Activated T-cell treated with anti-CD3 and anti-CD28 coated beads, Interleukin-2, amount 50 U/mL, for 72 hours (primary cell): Measurements from ENCODE around the gene UMODL1. TPM values are rescaled to one million over a fixed set of nuclear protein-coding genes. Genes with fewer than 3 reads are reported as not detected.
A peak's percentile ranks its signal among the peaks of the same experiment; 100 is the strongest.

Source experiments
- ATAC-seq, 2 donors: fragments of 150-1000 bp; cut with Tn5 transposase; replicated peaks in 1 of 2; 2 replicates each; pipeline ENCODE4 v1.10.0; 2021; ENCODE audit warnings: moderate library complexity in 2 of 2, mild to moderate bottlenecking in 1 of 2
- DNase-seq, 2 donors: peaks; one replicate each; pipeline ENCODE4 v3.0.0; 2021 to 2022; ENCODE audit warnings: mixed read lengths in 1 of 2
- H3K27ac Mint-ChIP-seq: one replicate; pipeline ENCODE4 v1.8.0; 2022; ENCODE audit warnings: mild to moderate bottlenecking, moderate library complexity, mixed read lengths
- H3K27me3 Mint-ChIP-seq: one replicate; pipeline ENCODE4 v1.8.0; 2022; ENCODE audit warnings: low read depth, mixed read lengths
- H3K36me3 Mint-ChIP-seq, 2 donors: one replicate each; pipeline ENCODE4 v1.8.0; 2022; ENCODE audit warnings: mixed read lengths in 2 of 2, mild to moderate bottlenecking in 1 of 2; ENCODE audit not compliant: insufficient read depth in 2 of 2
- H3K4me1 Mint-ChIP-seq: one replicate; pipeline ENCODE4 v1.8.0; 2022; ENCODE audit warnings: low read depth, mixed read lengths
- H3K4me3 Mint-ChIP-seq, 2 donors: one replicate each; pipeline ENCODE4 v1.8.0; 2022; ENCODE audit warnings: mild to moderate bottlenecking in 2 of 2, mixed read lengths in 2 of 2, moderate library complexity in 2 of 2
- H3K9me3 Mint-ChIP-seq, 2 donors: one replicate each; pipeline ENCODE4 v1.8.0; 2022; ENCODE audit warnings: mixed read lengths in 2 of 2
- total RNA-seq, 2 donors: library from RNA; stranded (reverse); gene quantifications; one replicate each; pipeline ENCODE4 v1.2.3, GENCODE V29; 2022

Gene UMODL1
- total RNA-seq, 2 donors from 2014 or later, result 0.39 to 0.89 TPM

DNA sequence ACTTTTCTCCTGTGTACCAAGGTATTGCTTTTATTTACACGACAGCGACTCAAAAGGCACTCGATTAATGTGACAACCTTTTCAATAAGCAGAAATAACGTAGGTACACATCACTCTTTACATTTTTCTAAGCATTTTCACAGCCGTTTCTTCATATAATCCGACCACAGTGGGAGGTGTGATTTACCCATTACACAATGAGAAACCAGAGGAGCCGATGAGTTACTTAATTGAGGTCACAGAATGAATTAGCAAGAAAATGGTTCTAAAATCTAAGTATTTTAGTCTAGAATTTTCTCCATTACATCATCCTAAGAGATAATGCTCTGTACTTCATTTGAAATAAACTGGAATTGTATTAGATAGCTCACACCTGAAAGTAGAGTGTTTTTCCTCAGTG lies 71.5 kb downstream of the UMODL1 start:
- no peak overlapping the region for H3K27ac Mint-ChIP-seq
- no peak for DNase-seq
- no peaks in the 10 kb centered on the region for H3K27me3 Mint-ChIP-seq
- H3K36me3 Mint-ChIP-seq, result no peaks in the 10 kb centered on the region
- no peak for ATAC-seq
- H3K4me1 Mint-ChIP-seq, result peaks cover 8% of the 10 kb centered on the region
- H3K9me3 Mint-ChIP-seq, result no peaks in the 10 kb centered on the region
- H3K4me3 Mint-ChIP-seq, result no peak overlapping the region

DNA sequence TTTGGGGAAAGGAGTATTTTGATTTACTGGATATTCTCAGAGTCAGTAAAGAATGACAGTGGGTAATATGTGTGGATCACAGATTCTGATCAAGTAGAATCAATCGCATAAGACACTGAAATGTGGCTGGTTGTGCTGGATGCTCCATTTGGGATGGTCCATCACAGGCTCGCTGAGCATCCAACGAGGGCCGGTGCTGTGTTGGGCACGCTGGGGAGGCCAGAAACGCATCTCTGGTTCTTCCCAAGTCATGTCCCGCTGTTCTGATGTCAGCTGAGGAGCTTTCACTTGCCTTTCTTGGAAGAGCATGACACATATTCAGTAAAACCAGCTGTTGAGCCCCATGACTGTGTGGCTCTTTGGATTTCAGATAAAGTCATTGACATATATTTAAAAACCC lies 72.0 kb downstream of the UMODL1 start:
- ATAC-seq, result no peak
- no peak for DNase-seq
- H3K36me3 Mint-ChIP-seq, result no peaks in the 10 kb centered on the region
- no peak overlapping the region for H3K4me3 Mint-ChIP-seq
- peaks cover 8% of the 10 kb centered on the region for H3K4me1 Mint-ChIP-seq
- no peak overlapping the region for H3K27ac Mint-ChIP-seq
- H3K9me3 Mint-ChIP-seq, result no peaks in the 10 kb centered on the region
- no peaks in the 10 kb centered on the region for H3K27me3 Mint-ChIP-seq

DNA sequence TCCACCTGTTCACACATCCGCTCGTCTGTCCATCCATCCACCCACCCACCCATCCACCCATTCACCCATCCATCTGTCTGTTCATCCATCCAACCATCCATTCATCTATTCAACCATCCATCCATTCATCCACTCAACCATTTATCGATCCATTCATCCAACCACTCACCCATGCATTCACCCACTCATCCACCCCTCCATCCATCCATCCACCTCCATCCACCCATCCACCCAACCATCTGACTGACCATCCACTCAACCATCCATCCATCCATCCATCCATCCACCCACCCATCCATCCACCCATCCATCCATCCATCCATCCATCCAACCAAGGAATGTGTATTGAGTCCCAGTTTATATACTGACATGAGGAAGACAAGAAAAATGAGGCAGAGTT lies 73.1 kb downstream of the UMODL1 start:
- H3K36me3 Mint-ChIP-seq, result no peaks in the 10 kb centered on the region
- no peak overlapping the region for H3K4me3 Mint-ChIP-seq
- H3K4me1 Mint-ChIP-seq, result peaks cover 8% of the 10 kb centered on the region
- no peaks in the 10 kb centered on the region for H3K9me3 Mint-ChIP-seq
- ATAC-seq, result no peak
- no peak for DNase-seq
- no peak overlapping the region for H3K27ac Mint-ChIP-seq
- H3K27me3 Mint-ChIP-seq, result no peaks in the 10 kb centered on the region

DNA sequence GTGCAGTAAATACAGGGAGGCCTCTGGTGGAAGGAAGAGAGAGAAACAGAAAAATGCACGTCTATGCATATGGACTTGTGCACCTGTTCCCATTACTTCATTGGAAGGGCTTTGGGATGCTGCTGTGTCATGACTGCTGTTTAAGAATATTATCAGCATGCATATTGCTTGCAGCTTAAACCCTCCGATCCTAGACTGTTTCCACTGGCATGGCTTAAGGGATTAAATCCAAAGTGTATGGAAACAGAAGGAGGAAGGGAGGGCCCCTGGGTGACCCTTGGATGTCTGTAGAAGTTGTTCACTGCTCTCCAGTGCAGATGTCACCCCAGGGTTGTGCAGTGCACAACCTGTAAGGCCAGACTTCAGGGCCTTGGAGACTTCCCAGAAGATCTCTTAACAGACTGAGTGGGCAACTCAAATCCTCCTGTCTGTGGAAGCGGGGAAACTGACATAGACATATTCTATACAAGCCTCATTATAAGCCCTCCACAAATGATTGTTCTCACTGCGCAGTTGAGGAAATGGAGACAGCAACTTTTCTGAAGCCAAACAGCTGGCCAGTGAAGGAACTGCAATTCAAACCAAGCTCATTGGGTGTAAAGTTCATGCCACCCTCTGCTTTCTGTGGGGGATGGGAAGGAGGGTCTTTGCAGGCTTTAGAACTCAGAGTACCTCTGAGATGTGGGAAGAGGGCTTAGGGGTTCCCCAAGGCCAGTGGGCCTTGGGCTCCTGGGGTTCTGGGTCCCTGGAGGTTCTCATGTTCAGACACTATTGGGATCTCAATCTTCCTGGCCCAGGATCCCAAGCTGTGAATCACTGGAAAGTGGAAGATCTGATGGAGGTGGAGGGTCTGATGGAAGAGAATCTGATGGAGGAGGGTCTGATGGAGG lies 73.8 kb downstream of the UMODL1 start:
- Mint-ChIP-seq H3K36me3 (no peaks in the 10 kb centered on the region), H3K4me3 (no peak overlapping the region), H3K4me1 (peaks cover 8% of the 10 kb centered on the region), H3K27me3 (no peaks in the 10 kb centered on the region), H3K9me3 (no peaks in the 10 kb centered on the region), H3K27ac (no peak overlapping the region)
- ATAC-seq (peak in 1 of 2 donors; percentile 8), DNase-seq (no peak)

DNA sequence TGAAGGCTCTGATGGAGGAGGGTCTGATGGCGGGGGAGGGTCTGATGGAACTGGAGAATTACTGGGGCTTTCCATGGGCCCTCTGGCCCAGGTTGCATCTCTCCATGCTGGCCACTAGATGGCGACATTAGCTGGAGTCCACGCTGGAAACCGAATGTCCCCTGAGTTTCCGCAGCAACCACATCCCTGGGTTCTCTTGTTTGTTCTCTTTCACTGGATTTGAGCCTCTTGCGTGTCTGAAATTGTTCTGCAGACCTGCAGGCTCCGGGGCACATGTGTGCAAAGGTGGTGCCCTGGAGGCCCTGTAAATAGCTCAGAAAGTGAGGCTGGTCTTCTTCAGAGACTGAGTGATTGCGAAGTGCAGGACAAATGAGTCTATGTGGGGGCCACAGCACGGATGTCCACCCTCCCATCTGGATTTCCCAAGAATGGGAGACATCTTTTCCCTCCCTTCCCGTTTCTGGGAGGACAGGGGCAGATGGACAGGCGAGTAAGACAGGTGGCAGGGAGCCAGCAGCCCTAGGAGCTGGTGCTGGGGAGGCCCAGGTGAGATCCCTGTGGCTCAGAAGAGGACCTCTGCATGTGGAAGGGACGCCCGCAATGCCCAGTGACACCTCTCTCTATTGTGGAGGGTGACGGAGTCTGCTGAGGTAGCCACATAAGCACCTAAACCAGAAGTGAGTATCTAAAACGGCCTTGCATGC lies 74.6 kb downstream of the UMODL1 start:
- no peaks in the 10 kb centered on the region for H3K9me3 Mint-ChIP-seq
- no peak overlapping the region for H3K27ac Mint-ChIP-seq
- no peaks in the 10 kb centered on the region for H3K36me3 Mint-ChIP-seq
- H3K4me1 Mint-ChIP-seq, result peaks cover 8% of the 10 kb centered on the region
- DNase-seq (peak; percentile 63 to 71), ATAC-seq (peak; percentile 81 to 84)
- no peak overlapping the region for H3K4me3 Mint-ChIP-seq
- no peaks in the 10 kb centered on the region for H3K27me3 Mint-ChIP-seq

DNA sequence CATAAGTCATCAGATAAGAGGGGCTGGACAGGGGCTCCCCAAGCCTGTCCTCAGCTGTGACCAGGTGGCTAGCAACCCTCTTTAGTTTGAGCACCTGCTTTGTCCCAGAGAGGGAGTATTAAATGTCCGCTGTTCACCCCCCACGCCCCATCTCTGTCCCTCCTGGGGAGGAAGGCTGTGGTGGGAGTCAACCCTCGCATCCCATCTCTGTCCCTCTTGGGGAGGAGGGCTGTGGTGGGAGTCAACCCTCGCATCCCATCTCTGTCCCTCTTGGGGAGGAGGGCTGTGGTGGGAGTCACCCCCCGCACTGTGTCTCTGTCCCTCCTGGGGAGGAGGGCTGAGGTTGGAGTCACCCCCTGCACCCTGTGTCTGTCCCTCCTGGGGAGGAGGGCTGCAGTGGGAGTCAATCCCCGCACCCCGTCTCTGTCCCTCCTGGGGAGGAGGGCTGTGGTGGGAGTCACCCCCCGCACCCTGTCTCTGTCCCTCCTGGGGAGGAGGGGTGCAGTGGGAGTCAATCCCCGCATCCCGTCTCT lies 75.2 kb downstream of the UMODL1 start:
- peaks cover 8% of the 10 kb centered on the region for H3K4me1 Mint-ChIP-seq
- no peak overlapping the region for H3K4me3 Mint-ChIP-seq
- H3K27me3 Mint-ChIP-seq, result no peaks in the 10 kb centered on the region
- no peak for ATAC-seq
- no peaks in the 10 kb centered on the region for H3K9me3 Mint-ChIP-seq
- no peak overlapping the region for H3K27ac Mint-ChIP-seq
- H3K36me3 Mint-ChIP-seq, result no peaks in the 10 kb centered on the region
- DNase-seq, result no peak

DNA sequence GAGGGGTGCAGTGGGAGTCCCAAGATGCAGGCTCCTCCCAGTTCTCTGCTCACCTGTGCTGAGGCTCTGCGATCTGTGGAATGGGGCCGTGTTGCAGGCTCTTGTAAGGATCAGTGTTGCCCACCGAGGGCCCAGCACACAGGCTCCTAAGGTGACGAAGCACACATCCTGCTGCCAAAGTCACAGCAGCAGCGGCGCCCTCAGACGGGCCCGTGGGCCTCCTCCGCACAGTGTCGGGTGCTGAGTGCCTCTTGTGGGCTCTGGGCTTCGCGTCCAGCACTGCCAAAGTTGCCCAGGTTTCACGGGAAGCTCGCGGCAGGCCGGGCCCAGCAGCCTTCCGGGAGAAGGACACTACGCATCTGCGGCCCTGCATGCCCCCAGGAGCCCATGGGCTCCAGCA lies 75.7 kb downstream of the UMODL1 start:
- DNase-seq (no peak), ATAC-seq (no peak)
- Mint-ChIP-seq H3K27me3 (no peaks in the 10 kb centered on the region), H3K9me3 (no peaks in the 10 kb centered on the region), H3K4me3 (no peak overlapping the region), H3K36me3 (no peaks in the 10 kb centered on the region), H3K4me1 (peaks cover 8% of the 10 kb centered on the region), H3K27ac (no peak overlapping the region)

DNA sequence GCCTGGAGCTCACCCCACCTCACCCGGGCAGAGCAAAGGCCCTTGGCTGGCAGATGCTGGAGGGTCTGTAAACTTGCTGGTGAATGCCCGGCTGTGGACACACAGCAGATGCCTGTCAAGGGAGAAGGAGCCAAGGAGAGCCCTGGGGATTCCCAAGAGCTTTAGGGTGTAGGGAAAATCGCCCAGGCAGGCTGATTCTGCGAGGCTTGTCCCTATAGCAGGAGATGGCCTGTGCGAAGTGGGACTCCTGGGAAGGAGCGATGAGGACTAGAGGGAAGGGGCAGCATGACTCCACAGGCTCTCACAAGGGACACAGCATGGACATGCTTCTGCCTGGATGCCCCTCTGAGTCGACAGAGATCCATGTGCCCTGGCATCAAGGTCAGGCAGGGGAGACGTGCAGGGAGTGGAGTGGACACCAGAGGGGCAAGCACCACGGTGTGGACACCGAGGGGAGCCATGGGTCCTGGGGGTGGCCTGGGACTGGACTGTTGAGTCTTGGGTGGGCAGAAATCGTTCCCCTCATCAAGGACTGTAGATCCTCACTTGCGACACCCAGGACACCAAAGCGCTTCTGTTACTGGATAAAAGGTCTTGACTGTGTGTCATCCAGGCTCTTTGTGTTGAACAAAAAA lies 76.4 kb downstream of the UMODL1 start:
- no peak overlapping the region for H3K27ac Mint-ChIP-seq
- no peaks in the 10 kb centered on the region for H3K9me3 Mint-ChIP-seq
- DNase-seq, result no peak
- no peaks in the 10 kb centered on the region for H3K27me3 Mint-ChIP-seq
- ATAC-seq, result no peak
- peaks cover 8% of the 10 kb centered on the region for H3K4me1 Mint-ChIP-seq
- H3K36me3 Mint-ChIP-seq, result no peaks in the 10 kb centered on the region
- H3K4me3 Mint-ChIP-seq, result no peak overlapping the region

DNA sequence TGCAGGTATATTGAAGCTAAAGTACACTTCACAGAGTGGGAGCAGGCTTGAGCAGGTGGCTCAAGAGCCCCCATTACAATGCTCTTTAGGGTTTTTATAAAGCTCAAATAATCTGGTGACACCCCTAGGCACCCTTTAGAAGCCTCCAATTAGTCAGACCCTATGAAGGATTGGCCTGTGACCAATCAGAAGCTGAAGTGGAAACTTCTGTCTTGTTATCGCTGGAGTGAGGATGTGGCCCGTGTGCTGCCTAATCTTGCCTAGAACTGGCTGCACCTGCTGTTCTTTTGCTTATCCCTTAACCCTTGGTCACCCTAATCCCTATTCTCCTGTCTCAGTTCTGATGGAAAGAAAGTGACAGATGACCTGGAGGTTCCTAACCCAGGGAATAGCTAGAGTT lies 77.0 kb downstream of the UMODL1 start:
- peak in 1 of 2 donors; percentile 35 for ATAC-seq

DNA sequence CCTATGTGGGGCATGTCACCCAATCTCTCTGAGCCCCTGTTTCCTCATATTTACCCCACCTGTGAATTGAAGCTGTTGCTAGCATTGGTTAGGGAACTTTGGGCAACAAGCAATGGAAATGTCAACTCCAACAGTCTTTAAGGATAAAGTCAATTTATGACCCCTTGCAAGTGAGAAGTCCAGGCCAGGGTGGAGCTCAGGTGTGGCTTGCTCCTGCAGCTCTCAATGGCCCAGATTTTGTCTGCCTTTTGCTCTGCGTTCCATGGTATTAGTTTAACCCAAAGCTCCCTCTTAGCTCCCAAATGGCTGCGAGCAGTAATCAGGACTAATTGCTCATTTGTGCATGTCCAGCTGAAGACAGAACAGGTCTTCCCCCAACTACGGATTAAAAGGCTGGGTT lies 77.5 kb downstream of the UMODL1 start:
- Mint-ChIP-seq H3K36me3 (no peaks in the 10 kb centered on the region), H3K27ac (no peak overlapping the region), H3K27me3 (no peaks in the 10 kb centered on the region), H3K9me3 (no peaks in the 10 kb centered on the region), H3K4me3 (no peak overlapping the region), H3K4me1 (peaks cover 8% of the 10 kb centered on the region)
- DNase-seq (no peak), ATAC-seq (no peak)

More for the DNA sequence above, 77.0 kb downstream of the UMODL1 start:
- Mint-ChIP-seq H3K27ac (no peak overlapping the region), H3K27me3 (no peaks in the 10 kb centered on the region), H3K36me3 (no peaks in the 10 kb centered on the region), H3K4me1 (peaks cover 8% of the 10 kb centered on the region), H3K4me3 (no peak overlapping the region), H3K9me3 (no peaks in the 10 kb centered on the region)
- no peak for DNase-seq

DNA sequence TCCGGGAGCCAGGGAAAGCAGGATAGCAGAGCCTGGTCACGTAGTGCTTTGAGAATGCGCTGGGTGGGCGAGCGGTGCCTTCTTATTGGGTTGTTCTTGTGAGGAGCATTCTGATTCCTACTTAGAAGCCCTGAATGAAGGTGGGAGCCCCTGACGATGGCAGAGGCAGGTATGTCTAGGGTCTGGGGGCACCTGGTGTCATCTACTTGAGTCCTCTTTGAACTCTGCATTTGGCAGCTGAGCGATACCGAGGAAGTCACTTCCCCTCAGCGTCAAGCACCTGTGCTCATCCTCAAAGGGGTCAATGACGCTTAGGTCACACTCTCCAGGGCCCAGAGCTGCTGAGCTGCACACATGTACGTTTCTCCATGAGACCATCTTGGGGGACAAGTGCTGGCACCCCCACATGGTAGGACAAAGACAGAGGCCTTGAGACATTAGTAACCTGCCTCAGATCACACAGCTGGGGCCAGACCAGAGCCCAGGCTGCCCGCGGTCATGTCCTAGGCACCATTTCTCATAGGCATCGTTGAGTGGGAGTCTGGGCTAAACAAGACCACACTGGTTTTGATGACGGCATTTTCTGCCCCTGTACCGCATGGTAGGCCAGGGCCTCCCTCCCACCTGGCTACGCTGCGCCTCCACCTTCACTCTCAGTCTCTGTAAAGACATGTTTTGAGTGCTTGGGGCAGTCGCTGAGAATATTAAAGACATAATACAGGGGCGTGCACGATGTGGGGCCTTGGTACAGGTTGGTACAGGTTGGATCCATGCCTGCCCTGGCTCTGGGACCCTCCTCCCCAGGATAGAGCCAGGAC lies 78.7 kb downstream of the UMODL1 start:
- DNase-seq (no peak), ATAC-seq (no peak)
- peaks cover 8% of the 10 kb centered on the region for H3K4me1 Mint-ChIP-seq
- H3K36me3 Mint-ChIP-seq, result no peaks in the 10 kb centered on the region
- no peak overlapping the region for H3K4me3 Mint-ChIP-seq
- no peak overlapping the region for H3K27ac Mint-ChIP-seq
- H3K27me3 Mint-ChIP-seq, result no peaks in the 10 kb centered on the region
- H3K9me3 Mint-ChIP-seq, result no peaks in the 10 kb centered on the region

DNA sequence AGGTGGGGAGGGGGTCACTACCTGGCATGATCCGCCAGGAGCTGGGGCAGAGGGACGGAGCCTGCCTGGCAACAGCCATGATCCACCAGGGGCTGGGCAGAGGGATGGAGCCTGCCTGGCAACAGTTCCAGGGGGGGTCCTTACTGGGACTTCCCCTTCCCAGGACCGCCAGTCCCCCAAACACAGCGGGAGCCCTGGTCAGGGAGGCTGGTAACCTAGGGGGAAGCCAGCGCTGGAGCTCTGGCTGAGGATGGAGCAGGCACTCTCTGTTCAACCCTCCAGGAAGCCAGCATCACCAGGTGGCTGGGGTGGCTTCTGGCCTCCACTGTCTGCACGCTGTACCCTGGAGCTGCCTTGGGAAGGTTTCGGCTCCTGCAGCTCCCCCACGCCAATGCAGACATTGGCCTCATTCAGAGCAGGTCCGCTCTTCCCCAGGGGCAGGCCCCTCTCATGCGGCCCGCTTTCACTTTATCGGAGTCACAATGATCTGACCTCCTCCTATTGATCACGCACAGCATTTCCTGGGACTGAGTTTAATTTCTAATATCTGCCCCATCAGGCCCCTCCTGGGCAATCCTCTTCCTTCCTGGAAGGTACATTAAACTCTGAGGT lies 79.5 kb downstream of the UMODL1 start:
- ATAC-seq, result no peak
- no peaks in the 10 kb centered on the region for H3K36me3 Mint-ChIP-seq
- no peaks in the 10 kb centered on the region for H3K27me3 Mint-ChIP-seq
- no peak overlapping the region for H3K27ac Mint-ChIP-seq
- no peak overlapping the region for H3K4me3 Mint-ChIP-seq
- peaks cover 3% of the 10 kb centered on the region for H3K4me1 Mint-ChIP-seq
- H3K9me3 Mint-ChIP-seq, result no peaks in the 10 kb centered on the region
- no peak for DNase-seq
